Tongue (tissue), 2 donors: ENCODE results near the gene MRPL43. TPM values are rescaled to one million over a fixed set of nuclear protein-coding genes. Genes with fewer than 3 reads are reported as not detected.

Source experiments
- DNase-seq: peaks from one replicate; pipeline ENCODE4 v3.0.0-alpha.2; 2015
- total RNA-seq: library from RNA; depleted of rRNA; stranded (reverse); fragments of >200 nt; gene quantifications from one replicate; pipeline ENCODE4 v1.2.3, GENCODE V29; 2014

MRPL43 gene
- total RNA-seq, 1 donor from 2014 or later, result 42.0 TPM

DNA sequence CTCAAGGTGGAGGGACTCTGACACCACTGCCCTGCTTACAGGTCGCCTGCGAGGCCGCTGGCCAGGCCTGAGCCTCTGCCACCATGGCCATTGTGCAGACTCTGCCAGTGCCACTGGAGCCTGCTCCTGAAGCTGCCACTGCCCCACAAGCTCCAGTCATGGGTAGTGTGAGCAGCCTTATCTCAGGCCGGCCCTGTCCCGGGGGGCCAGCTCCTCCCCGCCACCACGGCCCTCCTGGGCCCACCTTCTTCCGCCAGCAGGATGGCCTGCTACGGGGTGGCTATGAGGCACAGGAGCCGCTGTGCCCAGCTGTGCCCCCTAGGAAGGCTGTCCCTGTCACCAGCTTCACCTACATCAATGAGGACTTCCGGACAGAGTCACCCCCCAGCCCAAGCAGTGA, 15.2 kb upstream of the MRPL43 start:
- no peak for DNase-seq

DNA sequence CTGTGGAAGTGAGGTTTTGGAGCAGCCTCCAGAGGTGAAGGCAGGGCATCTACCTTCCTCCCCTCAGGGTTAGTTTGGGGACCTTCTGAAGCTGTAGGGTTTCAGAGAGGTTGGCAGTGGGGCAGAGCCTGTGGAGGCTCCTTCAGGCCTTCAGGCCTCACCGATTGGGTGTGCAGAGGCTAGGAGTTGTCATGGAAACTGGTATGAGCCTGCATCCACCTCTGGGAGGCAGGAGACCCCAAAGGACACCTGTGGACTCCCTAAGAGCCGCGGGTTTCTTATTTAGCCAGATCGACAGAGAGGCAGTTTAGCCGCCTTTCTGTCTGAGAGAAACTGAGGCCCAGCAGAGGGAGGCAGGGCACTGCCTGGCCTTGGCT, 14.3 kb upstream of the MRPL43 start:
- DNase-seq, result no peak

DNA sequence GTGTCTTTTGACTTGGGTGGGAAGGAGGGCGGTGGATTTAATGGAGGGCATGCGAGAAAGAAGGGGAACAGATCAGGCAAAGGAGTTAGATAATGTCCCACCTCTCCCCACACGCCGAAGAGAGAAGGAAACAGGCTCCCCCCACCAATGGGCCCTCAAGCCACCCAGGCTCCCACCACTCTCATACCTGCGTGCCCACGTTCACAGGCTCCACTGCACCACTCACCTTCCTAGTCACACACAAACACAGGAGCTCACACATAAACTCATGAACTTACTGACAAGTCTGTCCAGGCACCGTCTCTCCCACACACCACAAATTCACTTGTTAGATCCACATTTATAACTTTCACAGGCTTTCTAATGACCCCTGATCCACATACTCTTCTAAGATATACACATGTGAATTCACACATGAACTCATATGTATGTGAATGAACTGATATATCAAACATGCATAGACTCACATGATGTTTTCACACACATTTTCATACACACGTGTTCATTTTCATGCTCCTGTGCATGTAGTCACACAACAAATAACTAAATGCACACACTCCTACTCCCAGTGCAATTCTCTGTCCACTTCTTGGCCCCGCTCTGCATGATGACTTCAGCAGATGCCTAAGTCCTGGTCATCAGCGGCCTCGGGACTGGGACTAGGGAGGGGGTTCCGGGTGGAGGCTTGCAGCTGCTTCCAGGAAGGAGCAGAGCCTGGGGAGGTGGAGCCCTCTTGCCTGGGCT, 13.8 kb upstream of the MRPL43 start:
- peak; percentile 90 for DNase-seq

DNA sequence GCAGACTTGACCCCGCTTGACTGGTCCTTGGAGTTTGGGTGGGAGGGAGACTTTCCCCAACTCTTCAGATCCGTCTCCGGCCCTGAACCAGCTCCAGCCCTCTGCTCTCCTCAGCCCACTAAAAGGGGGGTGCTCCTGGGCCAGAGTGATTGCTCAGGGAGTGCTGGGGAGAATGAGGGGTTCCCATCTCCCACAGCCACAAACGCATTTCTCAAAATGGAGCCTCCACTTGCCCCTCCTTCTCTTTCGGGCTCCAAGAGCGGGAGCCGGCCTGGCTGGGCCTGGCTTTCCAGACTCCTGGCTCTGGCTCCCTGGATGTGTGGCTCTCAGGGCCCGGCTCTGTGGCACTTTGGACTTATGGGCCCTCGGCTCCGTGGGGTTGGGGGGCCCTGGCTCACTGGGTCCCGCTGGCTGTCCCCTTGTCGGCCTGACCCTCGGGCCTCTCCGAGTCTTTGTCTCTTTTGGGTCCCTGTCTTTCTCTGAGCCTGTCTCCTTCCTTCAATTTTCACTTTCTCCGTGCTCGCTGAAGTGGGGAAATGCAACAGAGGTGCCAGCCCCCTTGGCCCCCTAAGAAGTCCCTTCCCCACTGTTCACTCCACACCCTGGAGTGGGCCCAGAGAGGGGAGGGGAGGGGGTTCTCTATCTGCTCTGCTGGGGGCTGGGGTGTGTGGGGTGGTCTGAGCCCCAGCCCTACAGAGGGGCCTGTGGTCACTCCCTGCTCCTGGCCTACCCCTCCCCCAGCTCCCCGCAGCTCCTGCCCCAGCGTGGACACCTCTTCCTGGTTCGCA, 13.0 kb upstream of the MRPL43 start:
- peak; percentile 63 for DNase-seq

DNA sequence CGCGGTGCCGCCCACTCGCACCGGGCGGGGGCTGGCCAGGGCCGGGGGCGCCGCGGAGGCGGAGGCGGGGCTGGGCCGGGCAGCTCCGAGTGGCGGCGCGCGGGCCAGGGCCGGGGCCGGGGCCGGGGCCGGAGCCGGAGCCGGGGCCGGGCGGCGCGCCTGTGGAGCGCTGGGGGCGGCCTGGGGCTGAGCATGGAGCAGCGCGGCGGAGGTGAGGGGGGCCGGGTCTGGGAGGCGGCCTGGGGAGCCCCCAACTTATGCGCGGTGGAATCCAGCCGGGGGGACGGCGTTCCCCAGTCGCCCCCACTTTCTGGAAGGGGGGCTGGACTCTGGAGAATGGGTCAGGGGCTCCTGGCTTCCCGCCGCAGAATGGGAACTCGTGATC, 12.4 kb upstream of the MRPL43 start, which contains the start of gene LZTS2:
LZTS2 (plus strand) TSS at position 67 of the 385 bp plus-strand sequence. CDS start 2,731 bp downstream, outside the sequence.
- DNase-seq, result no peak

DNA sequence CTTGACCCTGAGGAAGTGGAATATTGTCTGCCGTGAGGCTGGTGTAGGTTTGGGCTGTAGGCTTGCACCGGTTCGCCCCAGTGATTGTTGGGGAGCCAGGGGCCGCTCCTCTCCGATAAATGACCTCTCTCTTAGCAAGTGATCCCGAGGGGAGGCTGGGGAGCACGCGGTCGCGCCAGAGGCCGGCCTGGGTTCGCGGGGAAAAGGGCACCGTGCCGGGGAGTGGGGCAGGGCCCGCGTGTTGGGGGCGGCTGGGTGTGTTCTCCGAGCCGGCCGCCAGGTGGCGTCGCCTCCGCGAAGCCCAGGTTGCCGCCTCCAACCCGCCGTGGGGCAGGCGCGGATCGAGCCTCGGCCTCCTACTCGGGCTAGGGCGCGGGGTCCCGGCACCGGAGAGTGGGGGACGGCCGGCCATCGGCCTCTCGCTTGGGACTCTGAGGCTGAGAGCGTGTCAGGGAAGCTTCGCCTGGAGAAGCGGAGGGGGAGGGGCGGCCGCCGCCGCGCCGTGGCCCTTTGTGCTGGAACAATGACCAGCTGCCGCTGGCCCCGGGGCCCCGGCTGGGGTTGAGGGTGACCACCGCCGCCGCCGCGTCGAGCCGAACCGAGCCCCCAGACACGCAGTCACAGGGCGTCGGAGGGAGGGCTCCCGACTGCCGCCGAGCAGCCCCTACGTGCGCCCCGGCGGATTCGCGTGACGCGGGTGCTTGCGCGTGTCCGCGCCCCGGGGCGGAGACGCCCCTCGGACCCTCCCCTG, 11.9 kb upstream of the MRPL43 start:
- DNase-seq, result peak; percentile 93

DNA sequence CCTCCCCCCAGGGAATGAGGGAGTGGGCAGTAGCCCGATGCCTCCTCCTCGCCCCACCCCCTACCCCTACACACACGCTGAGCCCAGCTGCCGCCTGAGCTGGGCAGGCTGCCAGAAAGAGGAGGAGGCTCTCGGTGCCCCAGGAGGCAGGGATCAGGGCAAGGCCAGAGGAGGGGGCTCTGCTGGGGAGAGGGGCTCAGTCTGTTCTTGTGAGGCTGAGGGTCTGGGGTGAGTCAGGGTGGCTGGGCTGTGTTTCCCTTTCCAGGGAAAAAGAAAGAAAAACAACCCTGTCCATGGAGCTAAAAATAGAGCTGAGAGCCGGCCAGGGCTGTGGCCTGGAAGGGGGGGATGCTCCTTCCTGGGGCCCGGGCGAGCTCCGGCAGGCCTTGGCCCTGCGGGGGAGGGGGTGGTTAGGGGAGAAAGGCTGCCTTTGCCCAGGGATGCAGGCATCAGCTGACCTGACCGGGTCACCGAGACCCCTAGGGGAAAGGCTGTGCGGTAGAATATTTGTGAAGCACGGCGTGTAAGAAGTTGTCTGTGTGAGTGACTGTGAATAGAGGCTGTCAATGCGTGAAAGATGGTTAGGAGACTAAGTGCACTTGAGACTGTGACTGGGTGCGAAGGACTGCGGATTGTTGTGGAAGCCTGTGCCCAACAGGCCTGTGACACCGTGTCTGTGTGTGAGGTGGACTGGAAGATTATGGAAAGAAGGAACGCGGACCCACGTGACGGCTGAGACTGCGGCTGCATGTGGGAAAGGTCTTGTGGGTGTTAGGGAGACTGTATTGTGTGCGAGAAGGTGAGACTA, 11.1 kb upstream of the MRPL43 start:
- DNase-seq, result peak; percentile 66

DNA sequence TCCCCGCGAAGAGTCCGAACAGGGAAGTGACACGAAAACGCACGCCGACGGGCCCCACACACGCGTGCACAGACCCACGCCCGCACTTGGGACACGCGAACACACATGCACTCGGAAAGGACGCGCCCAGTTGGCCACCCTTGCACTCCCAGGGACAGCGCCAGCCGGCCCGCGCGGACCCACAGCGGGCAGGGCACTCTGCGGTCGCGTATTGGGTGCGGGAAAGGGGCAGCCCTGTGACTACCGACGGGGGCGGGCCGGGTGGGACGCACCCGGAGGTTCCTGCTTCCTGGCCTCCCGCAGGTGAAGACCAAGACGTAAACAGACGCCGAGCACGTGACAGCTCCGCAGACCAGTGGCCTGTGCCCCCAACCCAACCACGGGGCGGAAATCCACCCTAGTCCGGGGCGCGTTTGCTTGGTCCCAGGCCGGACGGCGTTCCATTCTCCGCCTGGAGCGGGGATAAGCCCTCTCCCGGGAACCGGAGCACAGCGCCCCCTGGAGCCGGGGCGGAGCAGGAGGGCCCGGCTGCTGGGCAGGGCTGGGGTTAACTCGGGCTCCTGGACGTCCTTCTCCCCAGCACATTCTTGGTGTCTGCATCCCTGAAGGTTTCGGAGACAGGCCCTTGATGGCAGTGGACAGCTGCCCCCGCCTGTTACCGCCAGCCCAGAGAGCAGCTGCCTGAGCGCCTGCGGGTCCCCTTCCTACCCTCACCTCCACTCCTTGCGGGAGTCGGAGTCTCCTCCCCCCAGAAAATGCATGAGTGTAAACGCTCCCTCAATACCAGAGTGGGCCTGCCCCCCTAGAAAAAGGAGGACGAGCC, 10.3 kb upstream of the MRPL43 start:
- peak; percentile 98 for DNase-seq

DNA sequence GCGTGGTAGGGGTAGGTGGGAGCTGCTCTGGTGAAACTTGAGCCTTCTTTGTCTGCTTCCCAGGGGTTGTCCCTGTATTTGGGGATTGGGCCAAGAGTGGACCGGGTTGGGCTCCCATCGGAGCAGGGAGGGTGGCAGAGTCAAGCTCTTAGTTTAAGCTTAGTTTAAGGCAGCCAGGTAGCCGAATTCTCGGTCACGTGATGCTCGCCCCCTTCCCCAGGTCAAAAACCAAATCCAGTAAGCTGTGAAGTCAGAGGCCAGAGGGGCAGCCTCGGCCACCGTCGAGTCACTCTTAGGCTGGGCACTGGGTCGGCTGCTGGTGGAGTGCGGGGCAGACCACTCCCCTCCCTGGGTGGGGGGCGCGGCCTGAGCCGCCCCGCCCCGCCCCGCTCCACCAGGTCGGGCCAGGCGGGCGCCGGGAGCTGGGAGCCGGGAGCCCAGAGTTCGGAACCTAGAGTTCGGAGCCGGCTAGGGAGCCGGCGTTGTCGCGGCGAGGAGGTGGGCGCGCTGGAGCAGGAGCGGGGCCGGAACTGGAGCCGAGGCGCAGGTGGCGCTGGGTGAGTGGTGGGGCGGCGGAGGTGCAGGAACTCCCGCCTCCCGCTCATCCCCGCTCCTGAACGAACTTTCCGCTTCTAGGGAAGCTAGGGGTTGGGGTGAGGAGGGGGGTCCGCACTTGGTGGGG, 9.5 kb upstream of the MRPL43 start:
- DNase-seq, result peak; percentile 49

DNA sequence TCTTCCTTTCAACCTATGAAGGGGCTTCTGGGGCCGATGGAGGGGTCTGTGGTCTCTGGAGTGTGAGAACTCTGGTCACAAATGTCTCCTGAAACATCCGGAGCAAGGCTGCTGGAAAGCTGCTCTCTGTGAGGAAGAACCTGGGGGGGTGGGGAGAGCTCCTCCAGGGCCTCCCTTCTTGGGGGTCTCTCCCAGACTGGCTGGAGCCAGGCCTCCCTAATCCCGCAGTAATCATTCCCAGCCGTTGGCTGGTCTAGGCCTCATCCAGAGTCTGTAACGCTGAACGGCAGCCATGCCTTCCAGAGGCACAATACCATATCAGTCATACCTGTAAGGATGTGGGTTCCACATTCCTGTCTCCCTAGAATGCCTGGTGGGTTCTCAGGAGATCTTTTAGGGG, 7.9 kb upstream of the MRPL43 start:
- peak; percentile 37 for DNase-seq

DNA sequence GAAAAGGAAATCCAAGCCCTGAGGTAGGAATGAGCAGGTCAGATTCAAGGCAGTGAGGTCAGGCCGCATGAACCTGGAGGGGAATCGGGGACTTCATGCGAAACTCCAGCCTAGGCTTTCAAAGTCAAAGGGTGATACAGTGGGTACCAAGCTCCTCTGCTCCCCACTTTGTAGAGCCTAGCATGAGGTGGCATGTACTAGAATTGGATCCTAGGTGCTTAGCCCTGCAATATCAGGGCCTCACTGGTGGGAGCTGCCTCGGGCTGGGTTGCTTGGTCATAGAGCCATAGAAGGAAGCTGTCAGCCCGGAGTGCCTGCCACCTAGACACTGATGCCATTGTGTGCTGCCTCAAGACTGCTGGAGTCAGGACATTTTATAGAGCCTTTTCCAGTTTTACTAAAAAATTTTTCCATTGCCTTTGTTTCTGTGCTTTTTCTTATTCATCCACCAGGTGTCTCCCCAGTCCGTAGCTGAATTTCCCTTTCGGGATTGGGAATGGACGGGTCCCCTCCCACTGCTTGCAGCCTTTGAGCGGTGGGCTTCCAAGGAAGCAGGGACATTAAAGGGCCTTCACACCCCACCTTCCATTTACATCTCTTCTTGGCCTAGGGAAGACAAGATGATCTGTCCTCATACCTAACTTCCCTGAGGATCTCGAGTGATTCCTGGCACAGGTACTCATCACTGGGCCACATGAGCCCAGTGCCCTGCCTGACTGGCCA, 6.8 kb upstream of the MRPL43 start:
- DNase-seq, result peak; percentile 80

DNA sequence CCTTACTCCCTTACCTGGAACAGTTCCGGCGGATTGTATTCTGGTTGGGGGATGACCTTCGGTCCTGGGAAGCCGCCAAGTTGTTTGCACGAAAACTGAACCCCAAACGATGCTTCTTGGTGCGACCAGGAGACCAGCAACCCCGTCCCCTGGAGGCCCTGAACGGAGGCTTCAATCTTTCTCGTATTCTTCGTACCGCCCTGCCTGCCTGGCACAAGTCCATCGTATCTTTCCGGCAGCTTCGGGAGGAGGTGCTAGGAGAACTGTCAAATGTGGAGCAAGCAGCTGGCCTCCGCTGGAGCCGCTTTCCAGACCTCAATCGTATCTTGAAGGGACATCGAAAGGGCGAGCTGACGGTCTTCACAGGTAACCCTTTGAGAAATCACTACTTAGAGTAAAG, 1.8 kb upstream of the MRPL43 start:
- DNase-seq, result no peak

DNA sequence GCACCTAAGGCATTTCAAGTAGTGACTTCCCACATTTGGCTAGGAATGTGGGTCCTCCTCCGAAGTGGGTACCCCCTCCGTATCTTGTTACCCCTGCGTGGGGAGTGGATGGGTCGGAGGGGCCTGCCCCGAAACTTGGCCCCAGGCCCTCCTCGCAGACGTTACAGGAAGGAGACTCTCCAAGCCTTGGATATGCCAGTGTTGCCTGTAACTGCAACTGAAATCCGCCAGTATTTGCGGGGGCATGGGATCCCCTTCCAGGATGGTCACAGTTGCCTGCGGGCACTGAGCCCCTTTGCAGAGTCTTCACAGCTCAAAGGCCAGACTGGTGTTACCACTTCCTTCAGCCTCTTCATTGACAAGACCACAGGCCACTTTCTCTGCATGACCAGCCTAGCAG, 869 bp upstream of the MRPL43 start:
- no peak for DNase-seq

DNA sequence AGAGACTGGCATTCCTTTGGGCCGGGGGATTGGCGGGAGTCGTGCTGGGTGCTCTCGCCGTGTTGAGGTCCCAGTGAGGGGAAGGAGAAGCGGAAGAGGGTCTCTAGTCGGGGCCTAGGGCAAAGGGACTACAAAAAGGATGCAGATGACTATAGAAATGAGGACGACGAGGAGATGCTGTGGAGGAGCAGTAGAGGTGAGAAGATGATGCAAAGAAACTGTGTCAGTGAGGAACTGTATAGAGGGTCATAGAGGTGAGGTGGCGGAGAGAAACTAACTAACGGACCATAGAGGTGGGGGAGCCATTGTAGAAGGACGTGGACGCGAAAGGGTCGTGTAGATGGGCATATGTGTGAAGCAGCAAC, 370 bp upstream of the MRPL43 start:
- DNase-seq, result no peak

DNA sequence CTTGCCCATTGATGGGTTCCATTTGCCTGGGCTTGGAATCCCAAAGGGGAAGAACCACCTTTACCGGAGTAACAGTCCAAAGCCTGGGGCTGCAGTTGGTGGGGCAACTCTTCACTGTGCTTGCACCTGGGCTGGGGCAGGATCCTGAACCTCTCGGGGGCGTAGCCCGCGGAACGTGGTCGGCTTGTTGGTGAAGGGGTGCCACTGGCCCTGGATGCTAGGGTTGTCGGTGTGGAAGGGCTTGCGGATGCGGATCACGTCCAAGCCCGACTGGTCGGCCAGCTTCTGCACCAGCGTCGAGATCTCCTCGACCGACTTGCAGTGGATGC, 710 bp downstream of the MRPL43 start:
- no peak for DNase-seq

DNA sequence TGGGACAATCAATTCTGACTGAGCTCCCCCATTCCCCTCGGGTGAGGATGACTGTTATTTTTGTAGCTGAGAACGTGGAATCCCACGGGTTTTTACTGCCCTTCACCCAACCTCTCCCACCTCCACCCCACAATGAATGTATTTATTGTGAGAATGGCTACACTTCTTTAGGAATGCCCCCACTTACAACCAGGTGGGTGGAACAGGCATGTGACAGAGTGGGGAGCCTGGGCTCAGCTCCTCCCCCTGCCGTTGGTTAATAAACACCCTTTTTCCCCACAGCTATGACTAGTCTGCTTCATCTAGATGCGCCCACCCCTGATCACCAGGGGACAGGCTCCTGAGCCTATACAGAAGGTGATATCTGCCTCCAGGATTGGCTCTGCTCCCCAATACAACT, 2.0 kb downstream of the MRPL43 start:
- DNase-seq, result no peak

DNA sequence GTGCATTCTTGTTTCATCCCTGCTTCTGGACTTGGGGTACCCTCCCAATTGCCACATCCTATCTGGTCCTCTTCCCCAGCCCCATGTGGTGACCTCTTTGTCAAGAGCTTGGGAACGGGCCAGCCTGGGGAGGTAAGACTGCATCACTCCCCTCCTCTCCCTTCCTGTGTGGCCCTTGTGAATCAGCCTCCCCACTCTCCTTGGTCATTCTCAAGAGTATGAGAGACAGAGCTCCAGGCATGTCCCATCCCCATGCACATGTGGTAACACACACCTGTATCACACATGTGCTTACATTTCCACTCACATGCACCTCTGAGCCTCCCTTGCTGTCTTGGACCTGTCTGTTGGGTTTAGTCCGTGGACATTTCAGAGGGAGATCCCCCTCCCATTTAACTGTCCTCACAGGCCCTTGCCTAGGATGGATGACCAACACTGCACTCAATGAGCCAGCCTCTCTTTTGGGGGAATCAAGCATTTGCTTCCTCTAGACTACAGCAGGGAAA, 2.6 kb downstream of the MRPL43 start:
- no peak for DNase-seq

DNA sequence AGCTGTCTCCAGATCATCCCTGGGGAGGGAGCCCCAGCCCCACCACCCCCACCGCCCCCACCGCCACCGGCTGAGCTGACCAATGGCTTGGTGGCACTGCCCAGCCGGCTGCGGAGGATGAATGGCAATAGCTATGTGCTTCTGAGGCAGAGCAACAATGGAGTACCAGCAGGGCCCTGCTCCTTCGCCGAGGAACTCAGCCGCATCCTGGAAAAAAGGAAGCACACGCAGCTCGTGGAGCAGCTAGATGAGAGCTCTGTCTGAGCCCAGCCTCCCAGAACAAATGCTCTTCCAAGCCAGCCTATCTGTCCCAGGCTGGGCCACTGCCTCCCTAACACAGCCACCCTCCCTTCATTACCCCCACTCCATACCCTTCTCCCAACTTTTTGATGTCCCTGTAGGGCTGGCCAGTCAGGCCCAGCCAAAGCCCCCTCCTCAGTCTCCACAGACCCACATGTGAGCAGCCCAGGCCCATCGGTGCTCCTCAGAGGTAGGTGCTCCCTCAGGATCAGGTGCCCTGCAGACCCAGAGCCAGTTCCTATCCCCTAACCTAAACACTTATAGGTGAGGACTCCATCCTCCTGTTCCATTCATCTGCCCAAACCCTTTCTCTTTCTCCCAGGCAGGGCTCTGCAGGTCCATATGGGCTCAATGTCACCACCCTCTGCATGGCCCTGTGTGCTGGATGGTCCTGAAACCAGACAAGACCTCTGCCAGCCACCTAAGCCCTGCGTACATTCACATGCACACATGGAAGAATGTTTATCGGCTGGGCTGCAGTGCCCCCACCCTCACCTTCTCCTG, 3.2 kb downstream of the MRPL43 start:
- DNase-seq, result no peak
